Calu3 (cell line): ENCODE measurements around the gene SPATA6. TPM values are rescaled to one million over a fixed set of nuclear protein-coding genes. Genes with fewer than 3 reads are reported as not detected.
"Not testable (repeated sequence)": the region's sequence is repeated elsewhere in the genome, so short reads cannot be mapped to it uniquely, and the experiment has no call there.

Experiments
- BruUV-seq: library from RNA; stranded (reverse); fragments of 400-500 nt; replicated peaks from 2 replicates; lab custom pipeline; 2021; lab: Mats Ljungman, UMichigan
- CTCF ChIA-PET: fragments of 300-600 bp; sonication (Branson Sonifier 250); formaldehyde crosslinking; loops from one replicate; lab custom pipeline; 2022; ENCODE audit warnings: antibody characterized with exemption; lab: Charles Lee
- DNase-seq: peaks from one replicate; pipeline ENCODE4 v3.0.0; 2022
- H3K27ac Mint-ChIP-seq: one replicate; pipeline ENCODE4 v1.8.0; 2022; ENCODE audit warnings: mixed read lengths; ENCODE audit not compliant: unreplicated experiment
- H3K27me3 Mint-ChIP-seq: one replicate; pipeline ENCODE4 v1.8.0; 2022; ENCODE audit warnings: mixed read lengths; ENCODE audit not compliant: unreplicated experiment
- H3K36me3 Mint-ChIP-seq: one replicate; pipeline ENCODE4 v1.8.0; 2022; ENCODE audit warnings: mild to moderate bottlenecking, moderate library complexity, mixed read lengths; ENCODE audit not compliant: insufficient read depth, unreplicated experiment
- H3K4me1 Mint-ChIP-seq: one replicate; pipeline ENCODE4 v1.8.0; 2022; ENCODE audit warnings: mild to moderate bottlenecking, low read depth, mixed read lengths; ENCODE audit not compliant: unreplicated experiment
- H3K4me3 Mint-ChIP-seq: one replicate; pipeline ENCODE4 v1.8.0; 2022; ENCODE audit warnings: mild to moderate bottlenecking, low read depth, moderate library complexity, mixed read lengths; ENCODE audit not compliant: unreplicated experiment
- H3K9me3 Mint-ChIP-seq: one replicate; pipeline ENCODE4 v1.8.0; 2022; ENCODE audit warnings: low read depth, mixed read lengths; ENCODE audit not compliant: unreplicated experiment
- CTCF ChIP-seq: fragments of 200-600 bp; IDR thresholded peaks from one replicate; pipeline ENCODE4 v1.8.0; 2022; ENCODE audit warnings: antibody characterized with exemption; ENCODE audit not compliant: unreplicated experiment
- intact Hi-C: fragments of 100-400 bp; cut with micrococcal nuclease; formaldehyde crosslinking; loops from one replicate; pipeline ENCODE4 v1.10.0; 2022; ENCODE audit not compliant: unreplicated experiment
- total RNA-seq: library from RNA; stranded (reverse); gene quantifications from 2 replicates; pipeline ENCODE4 v1.2.3, GENCODE V29; 2022

Gene SPATA6
- total RNA-seq, 1 experiment from 2014 or later: 15.7 TPM

GRCh38 chr1:48294656-48295055, 177.3 kb downstream of the SPATA6 start:
- Mint-ChIP-seq H3K27ac (no peak overlapping the region), H3K4me3 (no peak overlapping the region), H3K4me1 (no peaks in the 10 kb centered on the region), H3K27me3 (no peaks in the 10 kb centered on the region), H3K36me3 (no peaks in the 10 kb centered on the region), H3K9me3 (peaks cover under 1% of the 10 kb centered on the region)
- BruUV-seq: no TSS peak
- intact Hi-C loops: no loop called here
- no peak for TF ChIP-seq CTCF
- CTCF ChIA-PET: no interaction called here
- DNase-seq: no peak

- CTCF ChIA-PET, H3K27me3 Mint-ChIP-seq, H3K36me3 Mint-ChIP-seq, DNase-seq, intact Hi-C loops, H3K27ac Mint-ChIP-seq, H3K4me3 Mint-ChIP-seq, H3K9me3 Mint-ChIP-seq, H3K4me1 Mint-ChIP-seq, BruUV-seq: not testable (repeated sequence)
Measured at GRCh38 chr1:48294094-48294493, 177.9 kb downstream of the SPATA6 start.

GRCh38 chr1:48292706-48293105, 179.3 kb downstream of the SPATA6 start:
- Mint-ChIP-seq H3K36me3 (no peaks in the 10 kb centered on the region), H3K4me3 (no peak overlapping the region), H3K27me3 (no peaks in the 10 kb centered on the region), H3K27ac (no peak overlapping the region), H3K4me1 (no peaks in the 10 kb centered on the region), H3K9me3 (peaks cover 2% of the 10 kb centered on the region)
- DNase-seq: no peak
- intact Hi-C loops: no loop called here
- CTCF ChIA-PET: no interaction called here
- no TSS peak for BruUV-seq
- TF ChIP-seq CTCF: no peak

- CTCF ChIA-PET: no interaction called here
- TF ChIP-seq CTCF: no peak
- H3K4me3 Mint-ChIP-seq: no peak overlapping the region
- no peak for DNase-seq
- no TSS peak for BruUV-seq
- intact Hi-C loops: no loop called here
- no peaks in the 10 kb centered on the region for H3K36me3 Mint-ChIP-seq
- no peak overlapping the region for H3K27ac Mint-ChIP-seq
- H3K4me1 Mint-ChIP-seq: no peaks in the 10 kb centered on the region
- H3K9me3 Mint-ChIP-seq: peaks cover 2% of the 10 kb centered on the region
- no peaks in the 10 kb centered on the region for H3K27me3 Mint-ChIP-seq
Measured at GRCh38 chr1:48291421-48291820, 180.6 kb downstream of the SPATA6 start.

GRCh38 chr1:48285525-48285924, 186.5 kb downstream of the SPATA6 start:
- CTCF ChIA-PET: no interaction called here
- DNase-seq: no peak
- H3K27ac Mint-ChIP-seq: no peak overlapping the region
- H3K4me1 Mint-ChIP-seq: no peaks in the 10 kb centered on the region
- TF ChIP-seq CTCF: no peak
- no peaks in the 10 kb centered on the region for H3K27me3 Mint-ChIP-seq
- intact Hi-C loops: no loop called here
- no peaks in the 10 kb centered on the region for H3K36me3 Mint-ChIP-seq
- BruUV-seq: no TSS peak
- no peak overlapping the region for H3K4me3 Mint-ChIP-seq
- H3K9me3 Mint-ChIP-seq: peaks cover 7% of the 10 kb centered on the region

- H3K4me1 Mint-ChIP-seq, BruUV-seq, H3K4me3 Mint-ChIP-seq, DNase-seq, H3K27ac Mint-ChIP-seq, H3K9me3 Mint-ChIP-seq, intact Hi-C loops, H3K27me3 Mint-ChIP-seq, CTCF ChIA-PET, H3K36me3 Mint-ChIP-seq: not testable (repeated sequence)
Measured at GRCh38 chr1:48284696-48285420, 187.1 kb downstream of the SPATA6 start.

GRCh38 chr1:48282329-48282728, 189.7 kb downstream of the SPATA6 start:
- H3K27ac Mint-ChIP-seq, H3K27me3 Mint-ChIP-seq, CTCF ChIA-PET, BruUV-seq, intact Hi-C loops, DNase-seq, H3K36me3 Mint-ChIP-seq, H3K4me3 Mint-ChIP-seq, H3K9me3 Mint-ChIP-seq, H3K4me1 Mint-ChIP-seq: not testable (repeated sequence)
